Lower lobe of right lung (tissue), 2 donors: ENCODE results near the gene SPATA33. TPM values are rescaled to one million over a fixed set of nuclear protein-coding genes. Genes with fewer than 3 reads are reported as not detected.
A peak's percentile ranks its signal among the peaks of the same experiment; 100 is the strongest.
"Not testable (repeated sequence)": the region's sequence is repeated elsewhere in the genome, so short reads cannot be mapped to it uniquely, and the experiment has no call there.

Source experiments
- ATAC-seq, 2 donors: fragments of 200-7000 bp; cut with Tn5 transposase; one replicate each; pipeline ENCODE4 v1.9.1; 2020 to 2022; ENCODE audit warnings: mild to moderate bottlenecking in 2 of 2, moderate library complexity in 2 of 2
- DNase-seq: peaks from one replicate; pipeline ENCODE4 v3.0.0-alpha.2; 2020
- H3K27ac ChIP-seq: fragments of 200-600 bp; one replicate; pipeline ENCODE4 v1.8.0; 2022
- H3K27me3 ChIP-seq: fragments of 200-600 bp; one replicate; pipeline ENCODE4 v1.8.0; 2022; ENCODE audit warnings: low read depth
- H3K36me3 ChIP-seq: fragments of 200-600 bp; one replicate; pipeline ENCODE4 v1.8.0; 2022; ENCODE audit warnings: mild to moderate bottlenecking
- H3K4me1 ChIP-seq: fragments of 200-600 bp; one replicate; pipeline ENCODE4 v1.8.0; 2022
- H3K4me3 ChIP-seq: fragments of 200-600 bp; one replicate; pipeline ENCODE4 v1.8.0; 2022; ENCODE audit warnings: mild to moderate bottlenecking
- H3K9me3 ChIP-seq: fragments of 200-600 bp; one replicate; pipeline ENCODE4 v1.8.0; 2022
- CTCF ChIP-seq: fragments of 200-600 bp; IDR thresholded peaks from one replicate; pipeline ENCODE4 v1.8.0; 2022; ENCODE audit warnings: antibody characterized with exemption, mild to moderate bottlenecking
- intact Hi-C: fragments of 100-400 bp; cut with DNase I; formaldehyde crosslinking; loops from one replicate; pipeline ENCODE4 v1.11.0; 2022
- total RNA-seq: library from RNA; stranded (reverse); fragmentation: NEBNext Ultra II Directional; extraction: Animal tissue kit (Norgen Biotek cat#: 25700); gene quantifications from one replicate; pipeline ENCODE4 v1.2.1, GENCODE V29; 2021
- donor health status: DM: no; HTN: yes; CAD: no; lungs with severe emphysema.

SPATA33 gene
- total RNA-seq, 1 donor from 2014 or later: 9.7 TPM

GRCh38 chr16:89668790-89669158 is 11.1 kb downstream of the SPATA33 start:
- Histone ChIP-seq H3K4me1 (peaks cover 6% of the 10 kb centered on the region), H3K27ac (peak overlapping the region; percentile 68), H3K27me3 (no peaks in the 10 kb centered on the region), H3K4me3 (peak overlapping the region; percentile 34), H3K9me3 (no peaks in the 10 kb centered on the region), H3K36me3 (peaks cover 3% of the 10 kb centered on the region)
- intact Hi-C loops: no loop called here
- ATAC-seq (peak; percentile 41 to 45), DNase-seq (no peak)
- TF ChIP-seq CTCF: no peak

- Histone ChIP-seq H3K27ac (no peak overlapping the region), H3K4me1 (peaks cover 6% of the 10 kb centered on the region), H3K27me3 (no peaks in the 10 kb centered on the region), H3K4me3 (no peak overlapping the region), H3K36me3 (no peaks in the 10 kb centered on the region), H3K9me3 (no peaks in the 10 kb centered on the region)
- ATAC-seq (no peak), DNase-seq (no peak)
- no peak for TF ChIP-seq CTCF
- intact Hi-C loops: no loop called here
Measured at GRCh38 chr16:89669755-89670154, 12.1 kb downstream of the SPATA33 start.

- ATAC-seq: no peak
- H3K4me3 ChIP-seq: no peak overlapping the region
- H3K27me3 ChIP-seq: no peaks in the 10 kb centered on the region
- DNase-seq: no peak
- no peak overlapping the region for H3K27ac ChIP-seq
- peaks cover 6% of the 10 kb centered on the region for H3K4me1 ChIP-seq
- no peaks in the 10 kb centered on the region for H3K36me3 ChIP-seq
- TF ChIP-seq CTCF: no peak
- H3K9me3 ChIP-seq: no peaks in the 10 kb centered on the region
- intact Hi-C loops: no loop called here
Measured at GRCh38 chr16:89670496-89671431, 13.1 kb downstream of the SPATA33 start.

- H3K36me3 ChIP-seq, H3K27me3 ChIP-seq, intact Hi-C loops, H3K4me1 ChIP-seq, H3K27ac ChIP-seq, DNase-seq, H3K4me3 ChIP-seq, H3K9me3 ChIP-seq, ATAC-seq: not testable (repeated sequence)
Measured at GRCh38 chr16:89671565-89671964, 13.9 kb downstream of the SPATA33 start.

GRCh38 chr16:89672177-89672941 is 14.7 kb downstream of the SPATA33 start:
- peak overlapping the region; percentile 61 for H3K27ac ChIP-seq
- no peak for ATAC-seq

More at GRCh38 chr16:89672177-89672941, 14.7 kb downstream of the SPATA33 start:
- Histone ChIP-seq H3K27me3 (no peaks in the 10 kb centered on the region), H3K9me3 (no peaks in the 10 kb centered on the region), H3K36me3 (no peaks in the 10 kb centered on the region), H3K4me3 (peak overlapping the region; percentile 1), H3K4me1 (peaks cover 6% of the 10 kb centered on the region)
- no peak for TF ChIP-seq CTCF
- no peak for DNase-seq
- intact Hi-C loops: no loop called here
